ENCODE measurements around the gene TLR10. TPM values are rescaled to one million over a fixed set of nuclear protein-coding genes. Genes with fewer than 3 reads are reported as not detected.

Gene TLR10
- total and polyA plus RNA-seq, 2 experiments from 2014 or later: 0.14 TPM; not detected in 1

- Mint-ChIP-seq H3K27ac (no peak overlapping the region), H3K4me3 (no peak overlapping the region), H3K27me3 (ENCODE audit: insufficient read depth, low read depth, poor library complexity) (no peaks in the 10 kb centered on the region), H3K4me1 (no peaks in the 10 kb centered on the region), H3K9me3 (peaks cover 1% of the 10 kb centered on the region; the same call in 2 of the 3 replicates), H3K36me3 (ENCODE audit: low read depth) (no peaks in the 10 kb centered on the region)
- H3K9me2 ChIP-seq (ENCODE audit: insufficient read depth): no peaks in the 10 kb centered on the region
- H2AFZ ChIP-seq: no peak overlapping the region
- ATAC-seq: no peak
- no peaks in the 10 kb centered on the region for H3K36me3 ChIP-seq (ENCODE audit: insufficient read depth)
- no peak overlapping the region for H3K4me2 ChIP-seq
- H3K27ac ChIP-seq (ENCODE audit: low read depth): no peak overlapping the region
- no peaks in the 10 kb centered on the region for H3F3A ChIP-seq (replicated peaks; ENCODE audit: low read depth)
- no peaks in the 10 kb centered on the region for H3K4me1 ChIP-seq (ENCODE audit: insufficient read depth)
- no peak for DNase-seq (ENCODE audit: low spot score)
- TF ChIP-seq EZH2phosphoT487 (IDR thresholded peaks at IDR 0.05; ENCODE audit: unreplicated experiment) (no peak), JUNB (IDR thresholded peaks at IDR 0.05; ENCODE audit: unreplicated experiment) (no peak), STAT1 (IDR thresholded peaks at IDR 0.05; ENCODE audit: unreplicated experiment) (no peak), CREB1 (CRISPR knock-in tag; IDR thresholded peaks at IDR 0.05; ENCODE audit: low read depth) (no peak), NANOG (IDR thresholded peaks at IDR 0.05; ENCODE audit: borderline replicate concordance) (no peak)
- no peaks in the 10 kb centered on the region for H4K20me1 ChIP-seq (replicated peaks; ENCODE audit: insufficient read depth)
- H3K27me3 ChIP-seq (ENCODE audit: insufficient read depth): no peaks in the 10 kb centered on the region
- H3K4me3 ChIP-seq: no peak overlapping the region
- H3K79me2 ChIP-seq (replicated peaks; ENCODE audit: insufficient read depth): no peaks in the 10 kb centered on the region
These were observed 46.4 kb upstream of the TLR10 start for GRCh38 chr4:38829237-38829636.

GRCh38 chr4:38823766-38824165 is 41.0 kb upstream of the TLR10 start:
- TF ChIP-seq ZNF114 (CRISPR knock-in tag; IDR thresholded peaks at IDR 0.05): no peak
- TF ChIP-seq CREB1 (CRISPR knock-in tag; IDR thresholded peaks at IDR 0.05; ENCODE audit: low read depth): no peak
- no peak for TF ChIP-seq NANOG (IDR thresholded peaks at IDR 0.05; ENCODE audit: borderline replicate concordance)
- TF ChIP-seq ZNF462 (CRISPR knock-in tag; IDR thresholded peaks at IDR 0.05): no peak
- TF ChIP-seq REST (IDR thresholded peaks at IDR 0.05; ENCODE audit: unreplicated experiment): no peak
- TF ChIP-seq ETS1 (IDR thresholded peaks at IDR 0.05): no peak
- H3K27ac ChIP-seq (ENCODE audit: low read depth): no peak overlapping the region
- Mint-ChIP-seq H3K27me3 (ENCODE audit: insufficient read depth, low read depth, poor library complexity) (no peaks in the 10 kb centered on the region), H3K4me3 (no peak overlapping the region), H3K36me3 (ENCODE audit: low read depth) (peaks cover 7% of the 10 kb centered on the region; the same call in 2 of the 3 replicates), H3K4me1 (no peaks in the 10 kb centered on the region), H3K9me3 (peaks cover 14% of the 10 kb centered on the region), H3K27ac (no peak overlapping the region)
- H3K4me1 ChIP-seq (ENCODE audit: insufficient read depth): no peaks in the 10 kb centered on the region
- no peak overlapping the region for H3K4me3 ChIP-seq
- no peak for DNase-seq (ENCODE audit: low spot score)
- H3K36me3 ChIP-seq (ENCODE audit: insufficient read depth): no peaks in the 10 kb centered on the region
- no peaks in the 10 kb centered on the region for H3K27me3 ChIP-seq (ENCODE audit: insufficient read depth)
- no peaks in the 10 kb centered on the region for H3F3A ChIP-seq (replicated peaks; ENCODE audit: low read depth)
- H3K79me2 ChIP-seq (replicated peaks; ENCODE audit: insufficient read depth): no peaks in the 10 kb centered on the region
- peaks cover 5% of the 10 kb centered on the region; the same call in 1 of the 2 replicates for H3K9me2 ChIP-seq (ENCODE audit: insufficient read depth)
- H2AFZ ChIP-seq: no peak overlapping the region
- H4K20me1 ChIP-seq (replicated peaks; ENCODE audit: insufficient read depth): no peaks in the 10 kb centered on the region
- H3K4me2 ChIP-seq: no peak overlapping the region
- no peak for ATAC-seq
